ENCODE measurements around the gene COL21A1. TPM values are rescaled to one million over a fixed set of nuclear protein-coding genes. Genes with fewer than 3 reads are reported as not detected.

Gene COL21A1
- 0.48 and 6.8 TPM in 2 replicates for total RNA-seq

DNA sequence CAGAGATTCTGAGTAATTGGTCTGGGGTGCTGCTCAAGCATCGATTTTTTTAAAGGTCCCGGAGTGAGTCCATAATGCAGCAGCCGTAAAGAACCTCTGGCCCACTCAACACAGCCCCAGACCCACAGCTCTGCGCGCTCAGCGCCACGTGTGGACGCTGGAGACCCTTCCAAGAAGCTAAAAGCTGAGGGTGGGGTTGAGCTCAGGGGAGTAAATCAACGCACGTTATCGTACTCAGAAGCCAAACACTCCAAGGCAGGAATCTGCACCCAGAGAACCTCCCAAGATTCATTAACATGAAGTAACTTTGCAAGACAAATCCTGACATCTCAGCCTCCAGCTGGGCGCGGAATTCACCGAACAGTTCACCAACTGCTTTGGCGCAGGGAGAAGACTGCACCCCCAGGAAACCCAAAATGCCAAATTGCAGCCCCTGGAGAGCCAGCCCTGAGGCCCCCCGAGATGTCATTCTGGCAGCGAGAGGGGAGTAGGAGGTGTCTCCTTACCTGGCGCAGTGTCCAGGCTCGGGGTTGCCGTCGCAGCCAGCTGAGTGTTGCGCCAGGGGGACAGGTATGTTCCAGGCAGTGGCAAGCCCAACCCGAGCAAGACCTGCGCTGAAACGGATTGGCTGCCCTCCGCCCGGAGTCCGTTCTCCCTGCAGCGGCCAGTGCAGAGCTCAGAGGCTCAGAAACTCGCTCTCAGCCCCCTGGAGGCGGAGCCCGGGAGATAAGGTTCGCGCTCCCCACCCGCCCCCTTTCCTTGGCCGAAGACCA, at the start of gene COL21A1:
COL21A1 (minus strand) TSS at position 700 of the 773 bp plus-strand sequence. CDS start 64,962 bp downstream, outside the sequence.

